ENCODE results near the gene DCST2.

DNA sequence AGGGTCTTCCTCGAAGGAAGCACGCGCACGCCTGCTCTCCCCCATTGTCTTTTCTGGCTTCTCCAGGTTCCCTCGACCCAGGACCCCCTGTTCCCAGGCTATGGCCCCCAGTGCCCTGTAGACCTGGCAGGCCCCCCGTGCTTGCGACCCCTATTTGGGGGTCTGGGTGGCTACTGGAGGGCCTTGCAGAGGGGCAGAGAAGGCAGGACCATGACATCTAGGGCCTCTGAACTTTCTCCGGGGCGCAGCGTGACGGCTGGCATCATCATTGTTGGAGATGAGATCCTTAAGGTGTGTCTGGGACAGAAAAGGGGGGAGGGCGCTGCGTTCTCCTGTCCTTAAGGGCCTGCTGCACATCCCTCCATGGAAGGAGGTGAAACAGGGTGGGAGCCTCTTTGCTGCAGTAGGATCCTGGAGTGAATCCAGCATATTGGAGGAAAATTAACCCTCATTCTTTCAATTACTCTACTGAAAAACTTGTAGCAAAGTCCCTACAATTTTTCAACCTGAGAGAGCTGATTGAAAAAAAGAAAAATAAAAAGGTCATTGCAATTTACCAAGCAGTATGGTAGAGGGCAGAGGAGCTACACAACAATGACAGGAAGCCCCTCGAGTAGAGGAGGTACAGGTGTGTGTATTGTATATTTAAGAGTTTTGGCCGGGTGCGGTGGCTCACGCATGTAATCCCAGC lies 49.7 kb downstream of the DCST2 start:
- TF ChIP-seq, protein P1, sequence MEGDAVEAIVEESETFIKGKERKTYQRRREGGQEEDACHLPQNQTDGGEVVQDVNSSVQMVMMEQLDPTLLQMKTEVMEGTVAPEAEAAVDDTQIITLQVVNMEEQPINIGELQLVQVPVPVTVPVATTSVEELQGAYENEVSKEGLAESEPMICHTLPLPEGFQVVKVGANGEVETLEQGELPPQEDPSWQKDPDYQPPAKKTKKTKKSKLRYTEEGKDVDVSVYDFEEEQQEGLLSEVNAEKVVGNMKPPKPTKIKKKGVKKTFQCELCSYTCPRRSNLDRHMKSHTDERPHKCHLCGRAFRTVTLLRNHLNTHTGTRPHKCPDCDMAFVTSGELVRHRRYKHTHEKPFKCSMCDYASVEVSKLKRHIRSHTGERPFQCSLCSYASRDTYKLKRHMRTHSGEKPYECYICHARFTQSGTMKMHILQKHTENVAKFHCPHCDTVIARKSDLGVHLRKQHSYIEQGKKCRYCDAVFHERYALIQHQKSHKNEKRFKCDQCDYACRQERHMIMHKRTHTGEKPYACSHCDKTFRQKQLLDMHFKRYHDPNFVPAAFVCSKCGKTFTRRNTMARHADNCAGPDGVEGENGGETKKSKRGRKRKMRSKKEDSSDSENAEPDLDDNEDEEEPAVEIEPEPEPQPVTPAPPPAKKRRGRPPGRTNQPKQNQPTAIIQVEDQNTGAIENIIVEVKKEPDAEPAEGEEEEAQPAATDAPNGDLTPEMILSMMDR (IDR thresholded peaks at IDR 0.05): no peak
- no peak for TF ChIP-seq EP300 (IDR thresholded peaks at IDR 0.05)
- no peak for TF ChIP-seq POLR2A (IDR thresholded peaks at IDR 0.05)
- no peak for TF ChIP-seq POLR2AphosphoS5 (IDR thresholded peaks at IDR 0.05)

Measured in sigmoid colon (tissue), 4 donors.